Activated gamma-delta T cell treated with anti-CD3 and anti-CD28 coated beads, Interleukin-2, amount 50 U/mL, for 16 hours (primary cell): Measurements from ENCODE around the gene CLCA4.
"Not testable (repeated sequence)": the region's sequence is repeated elsewhere in the genome, so short reads cannot be mapped to it uniquely, and the experiment has no call there.

Source experiments
- DNase-seq: peaks from one replicate; pipeline ENCODE4 v3.0.0-alpha.2; 2020; ENCODE audit warnings: low read depth

Gene CLCA4

GRCh38 chr1:86530211-86530845 lies 16.6 kb upstream of the CLCA4 start:
- no peak for DNase-seq

GRCh38 chr1:86537928-86538695 lies 8.8 kb upstream of the CLCA4 start:
- DNase-seq: no peak

- DNase-seq: no peak
Observed at GRCh38 chr1:86538775-86539174, 8.1 kb upstream of the CLCA4 start.

GRCh38 chr1:86541859-86542258 lies 5.0 kb upstream of the CLCA4 start:
- DNase-seq: no peak

GRCh38 chr1:86542631-86543030 lies 4.2 kb upstream of the CLCA4 start:
- no peak for DNase-seq

- no peak for DNase-seq
Observed at GRCh38 chr1:86548839-86549238, 2.0 kb downstream of the CLCA4 start.

GRCh38 chr1:86551305-86551704 lies 4.4 kb downstream of the CLCA4 start:
- no peak for DNase-seq

GRCh38 chr1:86552376-86552775 lies 5.5 kb downstream of the CLCA4 start:
- no peak for DNase-seq

- no peak for DNase-seq
Observed at GRCh38 chr1:86557739-86558138, 10.9 kb downstream of the CLCA4 start.

- DNase-seq: no peak
Observed at GRCh38 chr1:86563849-86564248, 17.0 kb downstream of the CLCA4 start.

GRCh38 chr1:86567341-86567740 lies 20.5 kb downstream of the CLCA4 start:
- DNase-seq: no peak

GRCh38 chr1:86567878-86568277 lies 21.0 kb downstream of the CLCA4 start:
- DNase-seq: no peak

- no peak for DNase-seq
Observed at GRCh38 chr1:86573763-86574484, 27.0 kb downstream of the CLCA4 start.

GRCh38 chr1:86581231-86581630 lies 34.4 kb downstream of the CLCA4 start:
- DNase-seq: no peak

- DNase-seq: no peak
Observed at GRCh38 chr1:86582161-86582560, 35.3 kb downstream of the CLCA4 start.

- DNase-seq: no peak
Observed at GRCh38 chr1:86583032-86583431, 36.2 kb downstream of the CLCA4 start.

GRCh38 chr1:86583593-86583992 lies 36.7 kb downstream of the CLCA4 start:
- no peak for DNase-seq

GRCh38 chr1:86594284-86594770 lies 47.4 kb downstream of the CLCA4 start:
- DNase-seq: no peak

GRCh38 chr1:86596224-86596623 lies 49.3 kb downstream of the CLCA4 start:
- DNase-seq: no peak

GRCh38 chr1:86596741-86597290 lies 49.9 kb downstream of the CLCA4 start:
- no peak for DNase-seq

- DNase-seq: not testable (repeated sequence)
Observed at GRCh38 chr1:86606080-86606479, 59.2 kb downstream of the CLCA4 start.

GRCh38 chr1:86616433-86616832 lies 69.6 kb downstream of the CLCA4 start:
- no peak for DNase-seq

- no peak for DNase-seq
Observed at GRCh38 chr1:86616871-86617270, 70.0 kb downstream of the CLCA4 start.
